Calu3 (cell line): ENCODE measurements around the gene ACSL3. TPM values are rescaled to one million over a fixed set of nuclear protein-coding genes. Genes with fewer than 3 reads are reported as not detected.

Source experiments
- BruUV-seq: library from RNA; stranded (reverse); fragments of 400-500 nt; replicated peaks from 2 replicates; lab custom pipeline; 2021; lab: Mats Ljungman, UMichigan
- CTCF ChIA-PET: fragments of 300-600 bp; sonication (Branson Sonifier 250); formaldehyde crosslinking; loops from one replicate; lab custom pipeline; 2022; ENCODE audit warnings: antibody characterized with exemption; lab: Charles Lee
- DNase-seq: peaks from one replicate; pipeline ENCODE4 v3.0.0; 2022
- H3K27ac Mint-ChIP-seq: one replicate; pipeline ENCODE4 v1.8.0; 2022; ENCODE audit warnings: mixed read lengths; ENCODE audit not compliant: unreplicated experiment
- H3K27me3 Mint-ChIP-seq: one replicate; pipeline ENCODE4 v1.8.0; 2022; ENCODE audit warnings: mixed read lengths; ENCODE audit not compliant: unreplicated experiment
- H3K36me3 Mint-ChIP-seq: one replicate; pipeline ENCODE4 v1.8.0; 2022; ENCODE audit warnings: mild to moderate bottlenecking, moderate library complexity, mixed read lengths; ENCODE audit not compliant: insufficient read depth, unreplicated experiment
- H3K4me1 Mint-ChIP-seq: one replicate; pipeline ENCODE4 v1.8.0; 2022; ENCODE audit warnings: mild to moderate bottlenecking, low read depth, mixed read lengths; ENCODE audit not compliant: unreplicated experiment
- H3K4me3 Mint-ChIP-seq: one replicate; pipeline ENCODE4 v1.8.0; 2022; ENCODE audit warnings: mild to moderate bottlenecking, low read depth, moderate library complexity, mixed read lengths; ENCODE audit not compliant: unreplicated experiment
- H3K9me3 Mint-ChIP-seq: one replicate; pipeline ENCODE4 v1.8.0; 2022; ENCODE audit warnings: low read depth, mixed read lengths; ENCODE audit not compliant: unreplicated experiment
- CTCF ChIP-seq: fragments of 200-600 bp; IDR thresholded peaks from one replicate; pipeline ENCODE4 v1.8.0; 2022; ENCODE audit warnings: antibody characterized with exemption; ENCODE audit not compliant: unreplicated experiment
- intact Hi-C: fragments of 100-400 bp; cut with micrococcal nuclease; formaldehyde crosslinking; loops from one replicate; pipeline ENCODE4 v1.10.0; 2022; ENCODE audit not compliant: unreplicated experiment
- total RNA-seq: library from RNA; stranded (reverse); gene quantifications from 2 replicates; pipeline ENCODE4 v1.2.3, GENCODE V29; 2022

Gene ACSL3
- total RNA-seq, 1 experiment from 2014 or later = 167 TPM

- peak; percentile 7 for DNase-seq
- no peaks in the 10 kb centered on the region for H3K27me3 Mint-ChIP-seq
- CTCF ChIA-PET = interaction anchor here (0.6 to 2.0 kb wide), 11 partner anchors 14 to 357 kb away, joined by 3 to 13 read pairs (median 5); no protein-coding TSS in a partner anchor
- H3K4me1 Mint-ChIP-seq = no peaks in the 10 kb centered on the region
- no peak overlapping the region for H3K27ac Mint-ChIP-seq
- intact Hi-C loops = loop anchor here (5.0 kb wide), 2 partner anchors 40 to 155 kb away; no protein-coding TSS in a partner anchor
- H3K9me3 Mint-ChIP-seq = no peaks in the 10 kb centered on the region
- TSS peak; percentile 61 for BruUV-seq
- TF ChIP-seq CTCF = no peak
- peaks cover 8% of the 10 kb centered on the region for H3K36me3 Mint-ChIP-seq
- no peak overlapping the region for H3K4me3 Mint-ChIP-seq
These were observed 1.5 kb downstream of the ACSL3 start for GRCh38 chr2:222862106-222862908.

GRCh38 chr2:222862909-222863544 lies 2.2 kb downstream of the ACSL3 start:
- no TSS peak for BruUV-seq
- no peak for TF ChIP-seq CTCF
- Mint-ChIP-seq H3K36me3 (peaks cover 8% of the 10 kb centered on the region), H3K4me1 (no peaks in the 10 kb centered on the region), H3K4me3 (no peak overlapping the region), H3K27me3 (no peaks in the 10 kb centered on the region), H3K27ac (no peak overlapping the region), H3K9me3 (no peaks in the 10 kb centered on the region)
- DNase-seq = no peak
- CTCF ChIA-PET = interaction anchor here (0.6 to 2.0 kb wide), 6 partner anchors 20 to 254 kb away, joined by 3 to 13 read pairs (median 4); no protein-coding TSS in a partner anchor
- intact Hi-C loops = loop anchor here (5.0 kb wide), 2 partner anchors 39 to 156 kb away; no protein-coding TSS in a partner anchor

GRCh38 chr2:222864296-222864695 lies 3.5 kb downstream of the ACSL3 start:
- H3K4me3 Mint-ChIP-seq = no peak overlapping the region
- H3K27me3 Mint-ChIP-seq = no peaks in the 10 kb centered on the region
- no peaks in the 10 kb centered on the region for H3K4me1 Mint-ChIP-seq
- no peaks in the 10 kb centered on the region for H3K9me3 Mint-ChIP-seq
- intact Hi-C loops = loop anchor here (2.0 to 5.0 kb wide), 3 partner anchors 38 to 157 kb away; no protein-coding TSS in a partner anchor
- no peak overlapping the region for H3K27ac Mint-ChIP-seq
- CTCF ChIA-PET = interaction anchor here (1.0 to 1.2 kb wide), 2 partner anchors 39 to 76 kb away, joined by 3 read pairs; no protein-coding TSS in a partner anchor
- no peak for TF ChIP-seq CTCF
- BruUV-seq = no TSS peak
- DNase-seq = no peak
- peaks cover 8% of the 10 kb centered on the region for H3K36me3 Mint-ChIP-seq

- TF ChIP-seq CTCF = no peak
- Mint-ChIP-seq H3K9me3 (no peaks in the 10 kb centered on the region), H3K27ac (no peak overlapping the region), H3K36me3 (peaks cover under 1% of the 10 kb centered on the region), H3K4me1 (no peaks in the 10 kb centered on the region), H3K4me3 (no peak overlapping the region), H3K27me3 (no peaks in the 10 kb centered on the region)
- BruUV-seq = no TSS peak
- DNase-seq = no peak
- CTCF ChIA-PET = interaction anchor here (1.2 kb wide), 1 partner anchor 38 kb away, joined by 3 read pairs; no protein-coding TSS in a partner anchor
- intact Hi-C loops = loop anchor here (2.0 kb wide), 1 partner anchor 68 kb away; no protein-coding TSS in a partner anchor
These were observed 4.5 kb downstream of the ACSL3 start for GRCh38 chr2:222865301-222865700.
